SK-N-MC (cell line): ENCODE results near the gene ABHD12.

Experiments used
- EZH2 ChIP-seq: fragments of 200-600 bp; sonication (generic); IDR thresholded peaks from one replicate; pipeline ENCODE4 v1.6.1; 2017; ENCODE audit warnings: antibody characterized with exemption
- FOXP2 ChIP-seq: optimal IDR thresholded peaks from 2 replicates; pipeline ENCODE3; 2011; ENCODE audit warnings: mild to moderate bottlenecking, moderate library complexity; ENCODE audit not compliant: insufficient read depth; ENCODE audit errors: extremely low read length, control extremely low read depth
- POLR2AphosphoS5 ChIP-seq: IDR thresholded peaks from 2 replicates; pipeline ENCODE4 v1.6.1; 2012; ENCODE audit warnings: mild to moderate bottlenecking, low read depth, low read length, borderline replicate concordance

DNA sequence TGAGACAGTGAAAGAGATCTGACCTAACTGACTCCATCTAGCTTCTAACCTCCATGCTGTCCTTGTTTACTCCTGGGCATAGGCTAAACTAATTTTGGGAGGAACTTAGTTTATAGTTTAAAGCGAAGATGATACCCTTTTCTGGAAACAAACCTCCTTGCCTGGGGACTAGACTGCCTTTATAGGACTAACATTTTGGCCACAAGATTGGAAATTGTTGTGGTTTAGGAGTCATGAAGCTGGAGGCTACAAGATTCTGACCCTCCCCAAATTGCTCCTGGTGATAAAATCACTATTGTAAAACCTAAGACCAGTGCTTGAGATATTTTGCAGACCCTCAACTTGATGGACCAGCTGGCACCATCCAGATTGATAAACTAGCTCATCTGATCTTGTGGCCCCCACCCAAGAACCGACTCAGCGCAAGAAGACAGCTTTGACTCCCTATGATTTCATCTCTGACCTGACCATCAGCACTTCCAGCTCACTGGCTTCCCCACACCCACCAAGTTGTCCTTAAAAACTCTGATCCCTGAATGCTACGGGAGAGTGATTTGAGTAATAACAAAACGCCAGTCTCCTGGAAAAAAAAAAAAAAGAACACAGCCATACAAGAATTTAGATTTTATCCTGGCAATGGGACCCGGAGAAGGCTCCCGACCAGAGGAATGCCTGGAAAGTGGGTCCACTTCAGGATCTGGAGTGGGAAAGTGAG is 63.0 kb downstream of the ABHD12 start:
- TF ChIP-seq EZH2 (no peak), POLR2AphosphoS5 (no peak), FOXP2 (no peak)
